Thyroid gland (tissue), 4 donors: ENCODE measurements around the gene CUL4A. TPM values are rescaled to one million over a fixed set of nuclear protein-coding genes. Genes with fewer than 3 reads are reported as not detected.

Source experiments
- DNase-seq, 2 donors: peaks; one replicate each; pipeline ENCODE4 v3.0.0-alpha.2; 2019
- H3K27ac ChIP-seq, 3 donors: fragments of 200-600 bp; sonication (generic); 1 replicate in 2 of 3; 2 replicates in 1 of 3; pipeline ENCODE4 v1.5.1; 2016 to 2019; ENCODE audit warnings: mild to moderate bottlenecking in 1 of 3, moderate library complexity in 1 of 3
- H3K27me3 ChIP-seq: fragments of 200-600 bp; sonication (generic); one replicate; pipeline ENCODE4 v1.5.1; 2019
- H3K36me3 ChIP-seq, 2 donors: fragments of 200-600 bp; sonication (generic); one replicate each; pipeline ENCODE4 v1.5.1; 2016 to 2019
- H3K4me1 ChIP-seq, 2 donors: fragments of 200-600 bp; sonication (generic); one replicate each; pipeline ENCODE4 v1.5.1; 2017 to 2019
- H3K4me3 ChIP-seq, 3 donors: fragments of 200-600 bp; sonication (generic); replicated peaks in 1 of 3; 1 replicate in 2 of 3; 2 replicates in 1 of 3; pipeline ENCODE4 v1.5.1; 2016; ENCODE audit warnings: mild to moderate bottlenecking in 1 of 3
- H3K9me3 ChIP-seq: fragments of 200-600 bp; sonication (generic); one replicate; pipeline ENCODE4 v1.5.1; 2017
- CTCF ChIP-seq, 6 experiments: fragments of 200-600 bp in 3 of 6; fragments of 450-650 bp in 3 of 6; sonication (generic) in 3 of 6; IDR thresholded peaks; one replicate each; pipeline ENCODE4 v1.5.1; 2016 to 2019; ENCODE audit warnings: antibody characterized with exemption in 6 of 6, mild to moderate bottlenecking in 2 of 6, inconsistent platforms in 1 of 6, moderate library complexity in 1 of 6
- POLR2A ChIP-seq, 2 donors: fragments of 450-650 bp; IDR thresholded peaks; one replicate each; pipeline ENCODE4 v1.6.1; 2017; ENCODE audit warnings: antibody characterized with exemption in 2 of 2, mild to moderate bottlenecking in 2 of 2, moderate library complexity in 1 of 2
- WGBS, 2 donors: methylation state at CpG; one replicate each; pipeline ENCODE4 v1.1.5; 2017; 5-methylcytosine and 5-hydroxymethylcytosine counted together
- intact Hi-C: fragments of 100-400 bp; cut with DNase I; formaldehyde crosslinking; loops from one replicate; pipeline ENCODE4 v1.15.1; 2023
- total RNA-seq, 4 donors: library from RNA; depleted of rRNA; stranded (reverse); fragments of >200 nt; gene quantifications; one replicate each; pipeline ENCODE4 v1.2.3, GENCODE V29; 2016

The CUL4A gene
- total RNA-seq, 4 donors from 2014 or later: 78.9 to 131 (median 122) TPM

GRCh38 chr13:113167575-113167974, 41.8 kb upstream of the CUL4A start:
- TF ChIP-seq POLR2A (IDR thresholded peaks at IDR 0.05) (no peak), CTCF (IDR thresholded peaks at IDR 0.05) (no peak)
- 98% methylated on average over 3 of the region's 3 CpGs for WGBS, 2 donors
- no peak overlapping the region for H3K4me3 ChIP-seq

GRCh38 chr13:113168211-113168610, 41.2 kb upstream of the CUL4A start:
- no peaks in the 10 kb centered on the region for H3K36me3 ChIP-seq
- WGBS, 2 donors: 86 to 98% methylated on average over 7 of the region's 7 CpGs
- no peak overlapping the region for H3K27ac ChIP-seq
- peaks cover 14% of the 10 kb centered on the region in 2 donors for H3K4me1 ChIP-seq
- TF ChIP-seq CTCF (IDR thresholded peaks at IDR 0.05) (no peak), POLR2A (IDR thresholded peaks at IDR 0.05) (no peak)
- H3K27me3 ChIP-seq: no peaks in the 10 kb centered on the region
- intact Hi-C loops: no loop called here
- no peak overlapping the region for H3K4me3 ChIP-seq
- no peaks in the 10 kb centered on the region for H3K9me3 ChIP-seq
- no peak for DNase-seq

More at GRCh38 chr13:113167575-113167974, 41.8 kb upstream of the CUL4A start:
- H3K27ac ChIP-seq: no peak overlapping the region
- intact Hi-C loops: no loop called here
- H3K36me3 ChIP-seq: no peaks in the 10 kb centered on the region
- no peak for DNase-seq
- H3K27me3 ChIP-seq: no peaks in the 10 kb centered on the region
- H3K4me1 ChIP-seq: peaks cover 14% of the 10 kb centered on the region in 2 donors
- no peaks in the 10 kb centered on the region for H3K9me3 ChIP-seq

- intact Hi-C loops: no loop called here
- 92 to 93% methylated on average over 13 of the region's 13 CpGs for WGBS, 2 donors
- no peaks in the 10 kb centered on the region for H3K27me3 ChIP-seq
- TF ChIP-seq CTCF (IDR thresholded peaks at IDR 0.05) (no peak), POLR2A (IDR thresholded peaks at IDR 0.05) (no peak)
- no peak overlapping the region for H3K27ac ChIP-seq
- no peaks in the 10 kb centered on the region for H3K9me3 ChIP-seq
- no peak for DNase-seq
- H3K4me3 ChIP-seq: no peak overlapping the region
- H3K36me3 ChIP-seq: no peaks in the 10 kb centered on the region
- peaks cover 14% of the 10 kb centered on the region in 2 donors for H3K4me1 ChIP-seq
These were observed 39.8 kb upstream of the CUL4A start for GRCh38 chr13:113169277-113170272.

GRCh38 chr13:113170511-113170910, 38.9 kb upstream of the CUL4A start:
- H3K36me3 ChIP-seq: peaks cover 6 to 8% of the 10 kb centered on the region in 2 donors
- peaks cover 14% of the 10 kb centered on the region in 2 donors for H3K4me1 ChIP-seq
- no peak overlapping the region for H3K27ac ChIP-seq
- H3K4me3 ChIP-seq: no peak overlapping the region
- no peaks in the 10 kb centered on the region for H3K9me3 ChIP-seq
- no peak for TF ChIP-seq CTCF (IDR thresholded peaks at IDR 0.05)
- TF ChIP-seq POLR2A (IDR thresholded peaks at IDR 0.05): no peak
- no peak for DNase-seq
- intact Hi-C loops: no loop called here
- WGBS, 2 donors: 79 to 87% methylated on average over 5 of the region's 5 CpGs
- H3K27me3 ChIP-seq: no peaks in the 10 kb centered on the region
